Bronchial epithelial cell (primary cell): ENCODE measurements around the gene SETBP1. TPM values are rescaled to one million over a fixed set of nuclear protein-coding genes. Genes with fewer than 3 reads are reported as not detected.

ENCODE experiments used
- DNase-seq: peaks from one replicate; pipeline ENCODE4 v3.0.0-alpha.2; 2010; ENCODE audit warnings: low read depth
- FAIRE-seq: peaks from 2 replicates; lab custom pipeline; 2011; peaks lifted over from hg19 to GRCh38; lab: Jason Lieb, UNC
- H3K27me3 ChIP-seq: 2 replicates; pipeline ENCODE4 v1.5.1; 2011; ENCODE audit warnings: low read length; ENCODE audit not compliant: control insufficient read depth, insufficient read depth
- H3K36me3 ChIP-seq: 2 replicates; pipeline ENCODE4 v1.5.1; 2011; ENCODE audit warnings: low read length; ENCODE audit not compliant: control insufficient read depth, insufficient read depth
- H3K4me3 ChIP-seq: 2 replicates; pipeline ENCODE4 v1.5.1; 2011; ENCODE audit warnings: mild to moderate bottlenecking, low read depth, low read length, control low read depth
- total RNA-seq: library from RNA; depleted of rRNA; stranded (reverse); fragments of >200 nt; gene quantifications from 2 replicates; pipeline ENCODE4 v1.2.1, GENCODE V29; 2014
- TF ChIP-seq, protein P1 (sequence below): IDR thresholded peaks from 2 replicates; pipeline ENCODE4 v1.5.1; 2011; ENCODE audit warnings: mild to moderate bottlenecking, moderate library complexity, low read length, control low read depth, inconsistent platforms; ENCODE audit not compliant: insufficient read depth, severe bottlenecking

Gene SETBP1
- total RNA-seq, 1 donor from 2014 or later = 1.8 TPM

DNA sequence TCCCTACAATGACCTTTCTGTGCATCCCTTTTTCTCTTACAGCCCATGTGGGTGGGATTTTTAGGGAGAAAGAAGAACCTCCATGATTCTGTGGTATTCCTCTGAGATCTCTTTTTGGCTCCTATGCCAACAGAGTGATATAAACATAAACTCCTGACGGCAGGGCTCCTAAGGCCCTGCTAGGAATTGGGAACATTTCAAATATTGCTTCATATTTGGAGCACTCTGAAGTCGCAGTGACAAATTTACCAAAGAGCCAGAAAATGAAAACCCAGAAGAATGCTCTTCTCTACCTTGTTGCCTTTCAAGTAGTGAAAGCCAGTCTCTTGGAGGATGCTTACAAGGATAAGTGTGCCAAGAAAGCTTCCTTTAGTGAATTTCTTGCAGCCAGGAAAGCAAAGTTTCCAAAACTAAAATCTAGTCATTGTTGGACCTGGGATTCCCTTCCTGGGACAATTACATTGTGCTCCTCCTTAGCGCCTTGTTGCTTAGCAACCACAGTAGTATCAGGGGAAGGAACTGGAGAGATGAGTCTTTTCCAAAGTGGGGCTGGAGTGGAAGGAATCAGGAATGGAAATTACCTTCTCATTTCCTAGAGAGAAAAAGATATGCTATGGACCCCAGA is 7.3 kb upstream of the SETBP1 start:
- DNase-seq = no peak
- FAIRE-seq = no peak
- no peaks in the 10 kb centered on the region for H3K27me3 ChIP-seq
- TF ChIP-seq, protein P1, sequence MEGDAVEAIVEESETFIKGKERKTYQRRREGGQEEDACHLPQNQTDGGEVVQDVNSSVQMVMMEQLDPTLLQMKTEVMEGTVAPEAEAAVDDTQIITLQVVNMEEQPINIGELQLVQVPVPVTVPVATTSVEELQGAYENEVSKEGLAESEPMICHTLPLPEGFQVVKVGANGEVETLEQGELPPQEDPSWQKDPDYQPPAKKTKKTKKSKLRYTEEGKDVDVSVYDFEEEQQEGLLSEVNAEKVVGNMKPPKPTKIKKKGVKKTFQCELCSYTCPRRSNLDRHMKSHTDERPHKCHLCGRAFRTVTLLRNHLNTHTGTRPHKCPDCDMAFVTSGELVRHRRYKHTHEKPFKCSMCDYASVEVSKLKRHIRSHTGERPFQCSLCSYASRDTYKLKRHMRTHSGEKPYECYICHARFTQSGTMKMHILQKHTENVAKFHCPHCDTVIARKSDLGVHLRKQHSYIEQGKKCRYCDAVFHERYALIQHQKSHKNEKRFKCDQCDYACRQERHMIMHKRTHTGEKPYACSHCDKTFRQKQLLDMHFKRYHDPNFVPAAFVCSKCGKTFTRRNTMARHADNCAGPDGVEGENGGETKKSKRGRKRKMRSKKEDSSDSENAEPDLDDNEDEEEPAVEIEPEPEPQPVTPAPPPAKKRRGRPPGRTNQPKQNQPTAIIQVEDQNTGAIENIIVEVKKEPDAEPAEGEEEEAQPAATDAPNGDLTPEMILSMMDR = no peak
- no peak overlapping the region for H3K4me3 ChIP-seq
- no peaks in the 10 kb centered on the region for H3K36me3 ChIP-seq

DNA sequence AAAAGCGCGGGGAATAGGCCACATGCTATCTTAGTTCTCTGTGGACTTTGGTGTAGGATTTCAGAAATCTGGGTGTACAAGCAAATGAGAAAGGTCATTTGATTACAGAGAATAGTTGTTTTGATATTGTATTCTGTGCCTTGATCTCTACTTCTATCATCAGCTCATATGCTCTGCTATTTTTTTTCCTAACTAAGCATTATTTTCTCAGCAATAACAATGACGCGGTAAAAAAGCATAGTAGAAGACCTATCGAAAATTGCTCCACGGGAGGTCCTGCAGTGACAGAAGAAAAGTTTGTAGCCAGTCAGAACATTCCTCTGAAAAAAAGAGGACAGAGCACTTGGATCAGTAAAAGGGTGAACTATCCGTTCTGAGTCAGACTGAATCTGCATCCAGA is 2.8 kb upstream of the SETBP1 start:
- no peaks in the 10 kb centered on the region for H3K27me3 ChIP-seq
- H3K36me3 ChIP-seq = no peaks in the 10 kb centered on the region
- TF ChIP-seq, protein P1 = no peak
- FAIRE-seq (no peak), DNase-seq (no peak)
- H3K4me3 ChIP-seq = no peak overlapping the region

DNA sequence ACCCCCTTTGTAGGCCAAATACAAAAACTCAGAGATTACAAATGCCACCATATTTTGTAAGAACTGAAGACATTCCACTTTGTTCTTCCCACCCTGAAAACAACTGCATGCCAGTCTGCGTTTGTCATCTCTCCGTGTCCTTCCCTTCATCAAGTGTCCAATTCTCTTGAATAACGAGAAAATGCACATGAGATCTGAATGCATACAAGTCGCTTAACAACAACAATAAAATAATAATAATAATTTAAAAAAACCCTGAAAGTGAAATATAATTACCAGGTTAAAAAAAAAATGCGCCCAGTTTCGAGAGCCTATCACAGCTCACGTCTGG is 2.0 kb upstream of the SETBP1 start:
- TF ChIP-seq, protein P1 = no peak

DNA sequence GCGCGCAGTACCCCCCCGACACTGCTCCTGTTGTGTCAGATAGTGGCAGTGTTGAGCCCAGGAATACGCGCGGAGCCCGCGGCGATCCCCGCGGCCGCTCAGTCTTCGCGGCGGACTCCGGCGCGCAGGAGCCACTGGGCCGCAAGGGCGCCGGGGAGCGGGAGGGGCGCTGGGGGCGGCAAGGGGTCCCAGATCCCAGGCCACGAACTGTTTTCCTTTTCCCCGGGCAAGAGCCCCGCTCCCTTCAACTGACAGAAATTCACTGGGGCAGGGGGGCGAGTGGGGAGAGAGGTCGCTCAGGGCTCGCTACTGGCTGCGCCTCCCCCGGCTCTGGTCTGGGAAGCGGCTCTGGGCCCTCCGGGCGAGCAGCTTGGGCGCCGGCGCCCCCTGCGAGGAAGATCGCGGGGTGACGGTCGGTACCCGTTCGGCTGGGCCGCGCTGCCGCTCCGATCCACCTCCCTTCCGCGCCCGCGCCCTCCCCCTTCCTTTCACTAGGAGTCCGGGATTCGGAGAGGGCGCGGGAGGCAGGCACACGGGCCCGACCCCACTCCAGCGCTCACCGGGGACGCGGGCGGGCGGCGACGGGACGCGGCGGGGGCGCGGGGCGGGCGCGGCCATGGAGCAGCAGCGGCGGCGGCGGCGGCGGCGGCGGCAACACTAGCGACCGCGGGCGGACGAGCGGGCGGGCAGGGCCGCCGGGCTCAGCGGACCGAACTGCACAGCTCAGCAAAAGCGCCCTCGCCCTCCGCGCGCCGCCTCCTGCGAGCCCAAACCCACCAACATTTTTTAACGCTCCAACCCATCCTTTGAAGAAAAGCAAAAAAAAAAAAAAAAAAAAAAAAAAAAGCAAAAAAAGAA is 1.4 kb upstream of the SETBP1 start:
- DNase-seq (peak; percentile 68), FAIRE-seq (no peak)
- Histone ChIP-seq H3K36me3 (no peaks in the 10 kb centered on the region), H3K27me3 (no peaks in the 10 kb centered on the region), H3K4me3 (peak overlapping the region; percentile 64)
- TF ChIP-seq, protein P1 = peak; percentile 68

More for the DNA sequence above, 2.0 kb upstream of the SETBP1 start:
- FAIRE-seq (no peak), DNase-seq (no peak)
- no peaks in the 10 kb centered on the region for H3K36me3 ChIP-seq
- H3K4me3 ChIP-seq = no peak overlapping the region
- H3K27me3 ChIP-seq = no peaks in the 10 kb centered on the region

DNA sequence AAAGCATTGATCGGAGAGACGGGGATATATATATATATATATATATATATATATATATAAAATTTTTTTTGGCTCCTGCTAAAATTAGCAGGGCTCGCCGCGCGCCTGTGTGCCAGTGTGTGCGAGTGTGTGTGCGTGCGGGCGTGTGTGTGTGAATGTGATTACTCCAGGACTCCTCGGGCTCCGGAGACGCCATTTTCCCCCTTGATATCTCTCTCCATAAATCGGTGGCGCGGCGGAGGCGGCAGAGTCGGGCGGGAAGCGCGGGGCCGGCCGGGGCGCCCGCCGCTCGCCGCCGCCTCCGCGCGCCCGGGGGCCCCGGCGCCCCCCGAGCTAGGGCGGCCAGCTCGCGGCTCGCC is 795 bp upstream of the SETBP1 start:
- TF ChIP-seq, protein P1 = no peak
- Histone ChIP-seq H3K4me3 (peak overlapping the region; percentile 64), H3K27me3 (no peaks in the 10 kb centered on the region), H3K36me3 (no peaks in the 10 kb centered on the region)
- peak; percentile 46 for DNase-seq
- no peak for FAIRE-seq
